Stimulated activated CD4-positive, alpha-beta T cell treated with anti-CD3 and anti-CD28 coated beads, TNF-alpha, amount 100 ng/mL, for 4 hours (primary cell): Measurements from ENCODE around the gene COPS9.

Experiments used
- DNase-seq, 3 experiments: peaks; one replicate each; pipeline ENCODE4 v3.0.0-alpha.2; 2020; ENCODE audit warnings: low read depth in 3 of 3

COPS9 gene

DNA sequence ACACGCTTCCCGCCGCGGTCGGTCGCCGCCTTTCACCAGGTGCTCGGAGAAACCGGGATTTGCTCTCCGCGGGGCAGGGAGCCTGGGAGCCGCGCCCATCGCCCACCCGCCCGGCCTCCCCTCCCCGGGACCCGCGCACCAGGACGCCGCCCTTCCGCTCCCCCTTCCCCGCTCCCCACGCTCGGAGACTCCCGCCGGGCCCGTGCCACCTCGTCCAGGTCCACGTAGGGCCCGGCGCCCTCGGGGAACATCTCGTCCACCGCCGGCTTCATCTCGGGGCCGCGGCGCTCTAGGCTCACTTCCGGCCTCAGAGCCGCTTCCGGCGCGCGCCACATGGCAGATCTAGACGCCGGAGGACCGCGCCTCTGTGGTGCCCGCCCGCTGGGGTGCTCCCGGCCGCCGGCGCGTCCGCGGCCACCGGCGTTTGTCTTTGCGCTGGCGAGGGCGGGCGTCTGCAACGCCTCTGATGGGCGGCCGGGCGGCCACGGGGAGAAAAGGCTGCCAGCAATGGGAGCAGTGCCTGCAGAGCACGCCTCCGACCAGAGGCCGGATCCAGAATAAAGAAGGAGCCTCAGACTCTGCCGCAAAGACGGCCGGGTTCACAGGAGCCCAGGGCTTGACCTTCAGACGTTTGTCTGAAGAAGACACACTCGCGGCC lies at the start of gene COPS9:
COPS9 (minus strand) TSS at position 293 of the 658 bp plus-strand sequence; CDS start at position 272, 21 bp downstream.
- peak; percentile 74 to 81 (median 74) for DNase-seq

DNA sequence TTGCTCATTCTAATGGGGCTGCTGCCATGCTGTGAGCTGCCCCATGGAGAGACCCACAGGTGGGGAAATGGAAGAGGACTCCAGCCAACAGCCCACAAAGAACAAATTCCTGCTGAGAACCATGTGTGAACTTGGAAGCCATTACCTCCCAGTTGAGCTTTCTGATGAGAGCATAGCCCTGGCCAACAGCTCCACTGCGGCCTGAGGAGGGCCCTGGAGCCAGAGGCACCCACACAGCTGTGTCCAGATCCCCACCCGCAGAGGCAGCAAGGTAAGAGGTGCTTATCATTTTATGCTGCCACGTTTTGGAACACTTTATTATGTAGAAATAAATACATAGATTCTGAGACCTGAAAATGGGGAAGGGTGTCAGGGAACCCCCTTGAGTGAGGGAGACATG lies 48.6 kb upstream of the COPS9 start:
- no peak for DNase-seq

GRCh38 chr2:240183875-240184590 lies 47.9 kb upstream of the COPS9 start:
- DNase-seq = no peak

GRCh38 chr2:240183006-240183874 lies 47.1 kb upstream of the COPS9 start:
- DNase-seq = no peak

- no peak for DNase-seq
Observed at GRCh38 chr2:240182476-240182875, 46.4 kb upstream of the COPS9 start.

DNA sequence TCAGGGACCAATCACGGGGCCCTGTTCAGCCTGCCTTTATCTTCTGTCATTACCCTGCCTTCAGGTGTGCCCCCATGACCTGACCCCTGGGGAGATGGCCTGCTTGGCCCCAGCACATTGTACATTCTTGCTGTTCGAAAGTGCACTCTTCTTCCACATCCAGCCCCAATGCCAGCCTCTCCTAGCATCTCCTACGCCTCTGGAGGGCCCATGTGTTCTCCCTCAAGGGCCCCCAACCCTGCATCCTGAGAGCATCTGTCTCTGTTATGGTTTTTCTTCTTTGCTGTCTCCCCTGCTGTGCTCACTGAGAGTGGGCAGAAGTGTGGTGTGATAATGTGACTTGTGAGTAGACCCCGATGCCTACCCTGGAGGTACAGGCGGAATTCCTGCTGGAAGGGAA lies 45.9 kb upstream of the COPS9 start:
- no peak for DNase-seq

DNA sequence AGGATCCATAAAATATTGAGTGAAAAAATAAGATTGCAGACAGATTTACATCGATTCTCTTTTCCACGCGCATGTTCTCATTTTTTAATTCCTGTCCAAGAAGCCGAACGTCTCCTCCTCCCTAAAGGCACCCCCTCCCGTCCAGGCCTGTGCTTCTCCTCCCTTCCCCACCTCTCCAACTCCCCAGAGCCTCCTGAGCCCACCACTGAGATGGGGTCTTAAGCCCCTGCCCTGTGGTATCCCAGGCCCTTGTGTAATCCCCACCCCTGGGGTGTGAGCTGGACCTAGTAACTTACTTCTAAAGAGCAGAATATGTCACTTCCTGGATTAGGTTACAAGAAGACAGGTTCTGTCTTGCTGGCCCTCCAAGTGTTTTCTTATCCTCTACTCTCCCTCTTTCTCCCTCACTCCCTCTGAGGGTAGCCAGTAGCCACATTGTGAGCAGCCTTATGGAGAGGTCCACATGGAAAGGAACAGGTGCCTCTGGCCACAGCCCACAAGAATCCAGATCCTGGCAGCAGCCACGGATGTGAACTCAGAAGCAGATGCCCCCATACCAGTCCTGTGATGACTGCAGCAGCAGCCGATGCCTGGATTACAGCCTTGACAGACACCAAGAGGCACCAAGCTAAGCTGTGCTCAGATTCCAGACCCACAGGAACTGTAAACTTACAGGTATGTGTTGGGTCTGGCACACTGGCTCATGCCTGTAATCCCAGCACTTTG lies 44.0 kb upstream of the COPS9 start:
- no peak for DNase-seq

DNA sequence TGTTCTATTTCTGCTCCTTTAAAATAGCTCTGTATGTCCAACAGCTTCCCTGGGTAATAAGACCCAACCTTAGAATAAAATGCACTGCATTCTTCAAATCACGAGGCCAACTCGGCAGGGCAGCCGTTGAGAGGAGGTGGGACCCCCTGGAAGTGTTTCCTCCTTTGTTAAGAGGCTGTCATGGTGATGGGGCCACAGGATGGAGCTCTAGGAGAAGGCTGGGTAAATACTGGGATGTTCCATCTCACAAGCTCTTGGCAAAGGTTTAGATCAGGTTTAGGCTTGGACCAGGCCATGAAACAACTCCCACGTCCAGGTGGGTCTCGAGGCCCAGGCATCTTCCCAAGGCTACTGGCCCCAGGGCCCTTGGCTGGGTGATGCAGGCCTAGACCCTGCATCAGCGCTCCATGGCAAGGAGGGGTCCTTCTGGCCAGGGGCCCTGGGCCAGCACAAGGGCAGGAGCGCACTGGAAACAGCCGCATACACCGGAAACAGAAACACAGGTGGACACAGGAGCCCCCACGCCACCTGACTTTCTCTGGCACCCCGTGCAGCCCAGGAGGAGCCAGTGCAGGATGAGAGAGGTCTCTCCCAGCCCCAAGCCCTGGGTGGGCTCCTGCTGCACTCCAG lies 43.2 kb upstream of the COPS9 start:
- no peak for DNase-seq

GRCh38 chr2:240178564-240178963 lies 42.5 kb upstream of the COPS9 start:
- no peak for DNase-seq

DNA sequence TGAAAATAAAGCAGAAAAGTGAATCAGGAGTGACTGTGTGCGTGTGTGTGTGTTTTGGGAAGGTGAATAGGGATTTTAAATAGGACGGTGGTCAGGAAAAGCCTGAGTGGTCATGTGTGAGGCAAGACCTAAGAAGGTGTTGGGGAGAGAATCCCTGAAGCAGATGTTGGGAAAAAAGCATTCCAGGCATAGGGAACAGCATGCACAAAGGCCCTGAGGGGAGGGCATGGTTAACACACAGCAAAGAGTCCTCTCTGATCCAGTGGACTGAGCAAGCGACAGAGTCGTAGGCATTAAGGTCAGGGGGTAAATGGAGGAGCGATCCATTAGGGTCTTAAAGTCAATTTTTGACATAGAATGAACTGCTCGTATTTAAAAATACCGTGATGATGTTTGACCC lies 38.4 kb upstream of the COPS9 start:
- DNase-seq = no peak

GRCh38 chr2:240172071-240172895 lies 36.2 kb upstream of the COPS9 start:
- DNase-seq = no peak

DNA sequence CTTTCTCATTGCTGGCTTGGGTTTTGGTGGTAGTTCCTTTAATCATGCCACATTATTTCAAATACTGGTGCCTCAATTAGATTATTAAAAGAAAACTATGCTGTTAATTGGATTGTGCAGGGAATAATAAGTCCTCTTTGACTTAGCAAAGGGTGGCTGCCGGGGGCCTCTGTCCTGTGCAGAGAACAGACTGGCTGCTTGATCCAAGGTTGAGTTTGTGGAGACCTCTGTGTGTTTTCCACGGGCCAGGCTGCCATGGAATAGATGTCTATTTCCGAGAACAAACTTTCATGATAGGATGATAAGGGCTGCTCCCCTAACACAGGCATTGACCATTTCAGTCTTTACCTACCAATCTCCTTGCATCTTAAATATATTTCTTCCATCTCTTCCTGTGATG lies 34.8 kb upstream of the COPS9 start:
- no peak for DNase-seq

GRCh38 chr2:240170354-240170735 lies 34.2 kb upstream of the COPS9 start:
- DNase-seq = no peak

GRCh38 chr2:240169486-240170353 lies 33.6 kb upstream of the COPS9 start:
- no peak for DNase-seq

DNA sequence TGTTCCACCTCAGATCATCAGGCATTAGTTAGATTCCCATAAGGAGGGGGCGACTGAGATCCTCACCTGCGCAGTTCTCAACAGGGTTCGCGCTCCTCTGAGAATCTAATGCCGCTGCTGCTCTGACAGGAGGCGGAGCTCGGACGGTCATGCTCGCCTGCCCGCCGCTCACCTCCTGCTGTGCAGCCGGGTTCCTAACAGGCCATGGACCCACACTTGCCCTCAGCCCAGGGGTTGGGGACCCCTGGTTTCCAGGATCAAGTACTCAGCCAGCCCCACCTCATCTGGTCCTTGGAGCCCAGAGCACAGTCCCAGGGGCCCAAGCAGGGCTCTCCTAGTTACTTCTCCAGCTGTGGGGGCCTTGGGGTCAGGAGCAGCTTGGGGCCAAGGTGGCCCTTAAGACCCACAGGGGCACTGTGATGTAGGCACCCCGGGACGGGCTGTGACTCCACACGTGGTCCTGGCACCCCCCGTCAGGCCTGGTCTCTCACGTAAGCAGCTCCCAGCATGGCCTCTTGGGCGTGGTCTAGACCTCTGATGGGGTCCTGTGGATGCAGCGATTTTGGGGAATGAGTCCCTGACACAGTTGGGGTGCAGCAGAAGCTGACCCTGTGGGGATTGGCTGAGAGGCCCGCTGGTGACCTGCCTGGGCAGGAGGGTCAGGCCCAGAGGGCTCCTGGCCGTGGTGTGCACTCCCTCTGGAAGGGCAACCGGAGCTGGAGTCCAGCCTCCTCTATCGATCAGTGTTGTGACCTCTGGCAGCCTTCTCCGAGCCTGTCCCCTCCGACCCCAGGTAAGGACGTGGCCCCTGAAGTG lies 32.6 kb upstream of the COPS9 start:
- no peak for DNase-seq

DNA sequence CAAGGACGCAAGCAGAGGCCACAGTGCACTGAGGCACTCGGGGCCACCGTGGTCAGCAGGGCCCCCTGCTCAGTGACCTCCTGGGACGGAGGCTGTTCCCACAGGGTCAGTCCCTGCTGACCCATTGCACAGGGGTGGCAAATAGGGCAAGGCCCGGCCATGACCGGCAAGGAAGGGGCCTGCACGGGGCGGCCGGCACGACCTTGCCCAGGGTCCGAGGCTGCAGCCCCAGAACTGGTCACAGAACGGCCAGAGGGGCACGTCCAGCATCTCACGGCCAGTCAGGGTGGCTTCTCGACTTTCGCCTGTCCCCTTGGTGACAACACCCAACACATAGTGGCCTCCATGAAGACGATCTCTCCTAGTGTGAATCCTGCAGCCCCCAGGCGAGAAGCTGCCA lies 31.9 kb upstream of the COPS9 start:
- DNase-seq = no peak

DNA sequence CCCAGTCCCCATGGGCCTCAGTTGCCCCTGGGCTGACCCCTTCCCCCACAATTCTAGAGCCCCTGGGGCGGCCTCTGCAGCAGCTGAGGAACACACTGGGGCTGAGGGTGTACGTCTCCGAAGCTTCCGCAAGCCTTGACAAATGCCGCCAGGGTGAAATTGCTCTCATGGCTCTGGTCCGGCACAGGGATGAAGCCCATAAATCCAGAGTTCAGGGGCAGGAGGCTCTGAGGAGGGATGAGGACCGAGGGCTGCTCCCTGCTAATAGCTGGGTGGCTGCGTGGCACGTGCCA lies 31.4 kb upstream of the COPS9 start:
- DNase-seq = no peak

DNA sequence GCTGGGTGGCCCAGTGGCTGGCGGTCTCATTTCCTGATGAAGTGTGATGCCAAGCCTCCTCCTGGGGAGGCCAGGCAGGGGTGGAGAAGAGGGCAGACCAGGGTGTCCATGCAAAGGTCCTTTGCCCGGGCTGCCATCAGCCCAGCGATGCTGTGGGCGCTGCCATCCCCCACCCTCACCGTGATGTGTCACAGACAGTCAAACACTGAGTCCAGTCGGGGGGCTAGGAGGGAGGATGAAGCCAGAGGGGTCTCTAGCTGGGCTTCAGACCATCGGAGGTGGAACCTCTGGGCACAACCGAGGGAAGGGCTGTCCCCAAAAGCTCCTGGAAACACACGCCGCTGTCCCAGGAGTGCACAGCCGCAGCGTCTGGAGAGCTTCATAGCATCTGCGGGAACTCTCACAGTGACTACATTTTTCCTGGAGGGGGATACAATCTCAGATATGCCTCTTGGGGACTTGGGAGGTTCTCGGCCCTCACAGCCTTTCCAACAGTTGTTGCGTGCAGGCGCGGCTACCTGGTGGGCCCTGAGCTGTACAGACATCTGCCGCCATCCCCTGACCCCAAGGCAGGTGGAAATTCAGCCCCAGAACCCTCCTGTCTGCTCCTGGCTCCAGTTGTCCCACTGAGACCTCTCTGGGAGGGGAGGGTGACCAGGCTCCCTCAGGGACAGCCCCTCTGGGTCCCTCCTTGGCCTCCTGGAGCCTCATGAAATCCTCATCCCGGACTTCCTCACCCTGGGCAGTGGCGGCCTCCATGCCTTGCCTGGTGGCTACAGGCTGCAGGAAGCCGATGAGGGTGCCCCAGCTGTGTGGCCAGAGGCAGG lies 30.9 kb upstream of the COPS9 start:
- no peak for DNase-seq
